Activated CD4-positive, alpha-beta T cell treated with anti-CD3 and anti-CD28 coated beads for 36 hours (primary cell): ENCODE measurements around the gene CFAP69. TPM values are rescaled to one million over a fixed set of nuclear protein-coding genes. Genes with fewer than 3 reads are reported as not detected.
A peak's percentile ranks its signal among the peaks of the same experiment; 100 is the strongest.

Source experiments
- ATAC-seq: fragments of 200-7000 bp; cut with Tn5 transposase; one replicate; pipeline ENCODE4 v1.10.0; 2021; ENCODE audit warnings: mild to moderate bottlenecking, moderate library complexity
- CTCF ChIA-PET: fragments of 350-600 bp; sonication (Branson Sonifier 250); formaldehyde crosslinking; loops from one replicate; lab custom pipeline; 2021; ENCODE audit warnings: antibody characterized with exemption; lab: Charles Lee
- POLR2A ChIA-PET: fragments of 350-600 bp; sonication (Branson Sonifier 250); formaldehyde crosslinking; loops from one replicate; lab custom pipeline; 2021; ENCODE audit warnings: antibody characterized with exemption, inconsistent platforms; lab: Charles Lee
- DNase-seq: peaks from one replicate; pipeline ENCODE4 v3.0.0-alpha.2; 2020
- H3K27ac Mint-ChIP-seq: one replicate; pipeline ENCODE4 v1.8.0; 2021; ENCODE audit warnings: mixed read lengths
- H3K27me3 Mint-ChIP-seq: one replicate; pipeline ENCODE4 v1.8.0; 2021; ENCODE audit warnings: mixed read lengths
- H3K36me3 Mint-ChIP-seq: one replicate; pipeline ENCODE4 v1.8.0; 2021; ENCODE audit warnings: low read depth, mixed read lengths
- H3K4me1 Mint-ChIP-seq: one replicate; pipeline ENCODE4 v1.8.0; 2021; ENCODE audit warnings: mixed read lengths
- H3K4me3 Mint-ChIP-seq: one replicate; pipeline ENCODE4 v1.8.0; 2021; ENCODE audit warnings: mild to moderate bottlenecking, moderate library complexity, mixed read lengths
- H3K9me3 Mint-ChIP-seq: one replicate; pipeline ENCODE4 v1.8.0; 2021; ENCODE audit warnings: low read depth, mixed read lengths
- intact Hi-C, 2 experiments: fragments of 100-400 bp; cut with DNase I in 1 of 2; cut with micrococcal nuclease in 1 of 2; formaldehyde crosslinking; loops; one replicate each; pipeline versions ENCODE4 v1.14.2 to v1.15.1; 2022 to 2024; cut with DNase I, micrococcal nuclease
- total RNA-seq, 2 experiments: library from RNA; stranded (reverse); gene quantifications; one replicate each; pipeline ENCODE4 v1.2.3, GENCODE V29; 2021

CFAP69 gene
- total RNA-seq: under 1 TPM; 0.25 to 0.70 TPM

GRCh38 chr7:90244909-90245851 is at the start of gene CFAP69:
TSS of gene CFAP69 (plus strand) at chr7:90245174. CDS start at chr7:90245425, 251 bp downstream.
- ChIA-PET POLR2A (no interaction called here), CTCF (interaction anchor here (0.7 to 1.0 kb wide), 2 partner anchors 9 to 12 kb away, joined by 3 read pairs; no protein-coding TSS in a partner anchor)
- intact Hi-C loops: loop anchor here (1.0 to 5.0 kb wide), 7 partner anchors 52 to 182 kb away; partner anchors contain the start of genes GTPBP10 (in 2 of the 2) and STEAP1 (in 1 of the 2)
- Mint-ChIP-seq H3K4me3 (peak within 1 kb of the TSS; percentile 77), H3K27me3 (peaks cover 32% of the 10 kb centered on the region), H3K4me1 (peaks cover 16% of the 10 kb centered on the region), H3K9me3 (no peaks in the 10 kb centered on the region), H3K36me3 (no peaks in the 10 kb centered on the region), H3K27ac (peak within 1 kb of the TSS; percentile 0)
- peak; percentile 92 for DNase-seq
- peak; percentile 97 for ATAC-seq

- Mint-ChIP-seq H3K27ac (no peak overlapping the region), H3K27me3 (no peaks in the 10 kb centered on the region), H3K9me3 (no peaks in the 10 kb centered on the region), H3K4me3 (no peak overlapping the region), H3K36me3 (no peaks in the 10 kb centered on the region), H3K4me1 (no peaks in the 10 kb centered on the region)
- no peak for DNase-seq
- CTCF ChIA-PET: no interaction called here
- intact Hi-C loops: no loop called here
- POLR2A ChIA-PET: no interaction called here
- no peak for ATAC-seq
Measured at GRCh38 chr7:90201500-90202195, 43.3 kb upstream of the CFAP69 start.

GRCh38 chr7:90207956-90208355 is 37.0 kb upstream of the CFAP69 start:
- Mint-ChIP-seq H3K27me3 (peaks cover 18% of the 10 kb centered on the region), H3K4me3 (no peak overlapping the region), H3K36me3 (no peaks in the 10 kb centered on the region), H3K4me1 (peaks cover 5% of the 10 kb centered on the region), H3K27ac (no peak overlapping the region), H3K9me3 (no peaks in the 10 kb centered on the region)
- DNase-seq: no peak
- CTCF ChIA-PET: interaction anchor here (1.2 kb wide), 1 partner anchor 14 kb away, joined by 3 read pairs; no protein-coding TSS in a partner anchor
- intact Hi-C loops: loop anchor here in 1 of 2 experiments (1.0 kb wide), 1 partner anchor 9 kb away; no protein-coding TSS in a partner anchor
- POLR2A ChIA-PET: no interaction called here
- ATAC-seq: no peak

- DNase-seq (no peak), ATAC-seq (no peak)
- ChIA-PET POLR2A (no interaction called here), CTCF (interaction anchor here (0.6 kb wide), 1 partner anchor 15 kb away, joined by 4 read pairs; no protein-coding TSS in a partner anchor)
- Mint-ChIP-seq H3K4me1 (peaks cover 5% of the 10 kb centered on the region), H3K36me3 (no peaks in the 10 kb centered on the region), H3K4me3 (no peak overlapping the region), H3K9me3 (no peaks in the 10 kb centered on the region), H3K27me3 (peaks cover 18% of the 10 kb centered on the region), H3K27ac (no peak overlapping the region)
- intact Hi-C loops: no loop called here
Measured at GRCh38 chr7:90209776-90210175, 35.2 kb upstream of the CFAP69 start.

- ChIA-PET CTCF (interaction anchor here (0.6 to 1.4 kb wide), 2 partner anchors 14 to 44 kb away, joined by 4 to 5 read pairs; no protein-coding TSS in a partner anchor), POLR2A (no interaction called here)
- no peaks in the 10 kb centered on the region for H3K36me3 Mint-ChIP-seq
- no peaks in the 10 kb centered on the region for H3K9me3 Mint-ChIP-seq
- H3K4me3 Mint-ChIP-seq: no peak overlapping the region
- no peak for DNase-seq
- intact Hi-C loops: no loop called here
- ATAC-seq: no peak
- H3K4me1 Mint-ChIP-seq: peaks cover 5% of the 10 kb centered on the region
- H3K27me3 Mint-ChIP-seq: peaks cover 18% of the 10 kb centered on the region
- no peak overlapping the region for H3K27ac Mint-ChIP-seq
Measured at GRCh38 chr7:90210475-90210874, 34.5 kb upstream of the CFAP69 start.

- intact Hi-C loops: no loop called here
- no peak for DNase-seq
- ChIA-PET CTCF (interaction anchor here (1.1 to 1.5 kb wide), 5 partner anchors 11 to 57 kb away, joined by 3 to 6 read pairs (median 4); partner anchors contain the start of gene STEAP1), POLR2A (no interaction called here)
- Mint-ChIP-seq H3K4me1 (peaks cover 5% of the 10 kb centered on the region), H3K27me3 (peaks cover 18% of the 10 kb centered on the region), H3K4me3 (no peak overlapping the region), H3K27ac (no peak overlapping the region), H3K9me3 (no peaks in the 10 kb centered on the region), H3K36me3 (no peaks in the 10 kb centered on the region)
- ATAC-seq: no peak
Measured at GRCh38 chr7:90210981-90211380, 34.0 kb upstream of the CFAP69 start.

GRCh38 chr7:90211391-90212148 is 33.4 kb upstream of the CFAP69 start, which contains the start of gene STEAP2:
TSS of gene STEAP2 (plus strand) at chr7:90211740. CDS start at chr7:90225083, 13,343 bp downstream.
- Mint-ChIP-seq H3K9me3 (no peaks in the 10 kb centered on the region), H3K4me3 (peak within 1 kb of the TSS; percentile 20), H3K27me3 (peaks cover 21% of the 10 kb centered on the region), H3K27ac (no peak within 1 kb of the TSS), H3K36me3 (no peaks in the 10 kb centered on the region), H3K4me1 (peaks cover 5% of the 10 kb centered on the region)
- DNase-seq (peak; percentile 64), ATAC-seq (peak; percentile 87)
- POLR2A ChIA-PET: no interaction called here
- intact Hi-C loops: no loop called here
- CTCF ChIA-PET: interaction anchor here (0.6 to 1.5 kb wide), 7 partner anchors 12 to 57 kb away, joined by 3 to 6 read pairs (median 3); partner anchors contain the start of gene STEAP1

GRCh38 chr7:90212149-90212495 is 32.9 kb upstream of the CFAP69 start:
- ChIA-PET POLR2A (no interaction called here), CTCF (interaction anchor here (0.6 to 1.5 kb wide), 5 partner anchors 12 to 39 kb away, joined by 3 to 6 read pairs (median 3); no protein-coding TSS in a partner anchor)
- intact Hi-C loops: no loop called here
- DNase-seq: no peak
- Mint-ChIP-seq H3K4me3 (no peak overlapping the region), H3K36me3 (no peaks in the 10 kb centered on the region), H3K9me3 (no peaks in the 10 kb centered on the region), H3K27me3 (peaks cover 22% of the 10 kb centered on the region), H3K4me1 (peaks cover 5% of the 10 kb centered on the region), H3K27ac (no peak overlapping the region)
- ATAC-seq: no peak

- Mint-ChIP-seq H3K27me3 (peaks cover 28% of the 10 kb centered on the region), H3K27ac (no peak overlapping the region), H3K4me3 (no peak overlapping the region), H3K4me1 (peaks cover 5% of the 10 kb centered on the region), H3K9me3 (peaks cover 3% of the 10 kb centered on the region), H3K36me3 (no peaks in the 10 kb centered on the region)
- DNase-seq (no peak), ATAC-seq (no peak)
- intact Hi-C loops: no loop called here
- ChIA-PET POLR2A (no interaction called here), CTCF (no interaction called here)
Measured at GRCh38 chr7:90213521-90213920, 31.5 kb upstream of the CFAP69 start.

- no peak for DNase-seq
- Mint-ChIP-seq H3K4me1 (peaks cover under 1% of the 10 kb centered on the region), H3K27me3 (peaks cover 28% of the 10 kb centered on the region), H3K4me3 (no peak overlapping the region), H3K36me3 (no peaks in the 10 kb centered on the region), H3K27ac (no peak overlapping the region), H3K9me3 (peaks cover 3% of the 10 kb centered on the region)
- ATAC-seq: no peak
- POLR2A ChIA-PET: no interaction called here
- intact Hi-C loops: no loop called here
- CTCF ChIA-PET: no interaction called here
Measured at GRCh38 chr7:90216080-90216674, 28.8 kb upstream of the CFAP69 start.
